ENCODE measurements around the gene DAAM1.

The DAAM1 gene

GRCh38 chr14:59215757-59216156 is 27.3 kb downstream of the DAAM1 start:
- ATAC-seq (ENCODE audit: low read depth) (no peak), DNase-seq (ENCODE audit: low spot score in 2 of 2) (no peak)
- Mint-ChIP-seq H3K27me3 (no peaks in the 10 kb centered on the region), H3K27ac (no peak overlapping the region), H3K9me3 (no peaks in the 10 kb centered on the region), H3K36me3 (peaks cover 7% of the 10 kb centered on the region), H3K4me1 (peaks cover 44% of the 10 kb centered on the region), H3K4me3 (no peak overlapping the region)

DNA sequence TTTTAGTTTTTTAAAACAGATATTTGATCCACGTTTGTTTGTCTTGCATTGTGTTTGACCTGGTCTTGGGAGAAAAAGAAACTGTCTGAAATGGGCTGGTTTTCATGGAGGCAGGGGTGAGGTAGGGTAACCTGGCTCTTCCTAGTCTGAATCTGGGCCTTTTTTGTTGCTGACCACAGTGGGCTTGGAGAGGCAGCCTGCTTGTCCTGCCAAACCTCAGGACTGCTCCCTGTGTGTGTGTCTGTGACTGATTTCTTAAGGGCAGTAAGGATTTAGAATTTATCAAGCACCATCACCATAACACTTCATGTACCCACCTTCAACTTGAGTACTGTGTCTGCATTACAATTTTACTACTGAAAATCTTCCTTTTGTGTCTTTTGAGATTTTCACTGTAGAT is 28.5 kb downstream of the DAAM1 start:
- Mint-ChIP-seq H3K27me3 (no peaks in the 10 kb centered on the region), H3K4me1 (peaks cover 48% of the 10 kb centered on the region), H3K4me3 (no peak overlapping the region), H3K9me3 (no peaks in the 10 kb centered on the region), H3K27ac (no peak overlapping the region), H3K36me3 (peaks cover 14% of the 10 kb centered on the region)
- no peak for ATAC-seq (ENCODE audit: low read depth)
- no peak for DNase-seq (ENCODE audit: low spot score in 2 of 2)

GRCh38 chr14:59221568-59221967 is 33.1 kb downstream of the DAAM1 start:
- DNase-seq (ENCODE audit: low spot score in 2 of 2) (no peak), ATAC-seq (ENCODE audit: low read depth) (no peak)
- peaks cover 44% of the 10 kb centered on the region for H3K4me1 Mint-ChIP-seq
- H3K27ac Mint-ChIP-seq = no peak overlapping the region
- H3K27me3 Mint-ChIP-seq = no peaks in the 10 kb centered on the region
- H3K4me3 Mint-ChIP-seq = no peak overlapping the region
- peaks cover 11% of the 10 kb centered on the region for H3K36me3 Mint-ChIP-seq
- no peaks in the 10 kb centered on the region for H3K9me3 Mint-ChIP-seq

- H3K27me3 Mint-ChIP-seq = no peaks in the 10 kb centered on the region
- no peak overlapping the region for H3K4me3 Mint-ChIP-seq
- DNase-seq (ENCODE audit: low spot score in 2 of 2) = no peak
- ATAC-seq (ENCODE audit: low read depth) = no peak
- peaks cover 11% of the 10 kb centered on the region for H3K36me3 Mint-ChIP-seq
- peaks cover 59% of the 10 kb centered on the region for H3K4me1 Mint-ChIP-seq
- H3K9me3 Mint-ChIP-seq = no peaks in the 10 kb centered on the region
- no peak overlapping the region for H3K27ac Mint-ChIP-seq
Observed at GRCh38 chr14:59224341-59224740, 35.9 kb downstream of the DAAM1 start.

DNA sequence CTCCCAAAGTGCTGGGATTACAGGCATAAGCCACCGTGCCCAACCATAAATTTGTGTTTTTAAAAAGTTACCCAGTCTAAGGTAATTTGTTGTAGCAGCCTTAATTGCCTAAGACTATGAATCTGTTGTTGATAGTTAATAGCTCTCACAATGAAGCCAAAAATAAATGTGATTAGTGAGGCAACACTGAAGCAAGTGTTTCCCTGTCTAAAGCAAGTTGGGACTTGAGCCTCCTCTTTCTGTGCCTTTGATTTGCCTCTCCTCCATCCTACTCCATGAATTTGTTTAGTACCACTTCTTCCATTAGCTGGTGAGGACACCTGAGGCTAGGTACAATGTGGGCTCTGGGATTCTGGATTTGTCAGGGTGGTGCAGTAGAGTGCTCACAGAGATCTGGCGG is 36.8 kb downstream of the DAAM1 start:
- no peak for DNase-seq (ENCODE audit: low spot score in 2 of 2)
- Mint-ChIP-seq H3K27me3 (no peaks in the 10 kb centered on the region), H3K9me3 (no peaks in the 10 kb centered on the region), H3K4me1 (peaks cover 61% of the 10 kb centered on the region), H3K4me3 (no peak overlapping the region), H3K27ac (no peak overlapping the region), H3K36me3 (peaks cover 11% of the 10 kb centered on the region)
- ATAC-seq (ENCODE audit: low read depth) = no peak

- DNase-seq (ENCODE audit: low spot score in 2 of 2) (no peak), ATAC-seq (ENCODE audit: low read depth) (no peak)
- Mint-ChIP-seq H3K9me3 (no peaks in the 10 kb centered on the region), H3K36me3 (peaks cover 5% of the 10 kb centered on the region), H3K27me3 (no peaks in the 10 kb centered on the region), H3K4me3 (no peak overlapping the region), H3K27ac (no peak overlapping the region), H3K4me1 (peaks cover 54% of the 10 kb centered on the region)
Observed at GRCh38 chr14:59228421-59228820, 40.0 kb downstream of the DAAM1 start.

GRCh38 chr14:59229653-59230406 is 41.4 kb downstream of the DAAM1 start:
- no peak overlapping the region for H3K4me3 Mint-ChIP-seq
- DNase-seq (ENCODE audit: low spot score in 2 of 2) = no peak
- peaks cover 63% of the 10 kb centered on the region for H3K4me1 Mint-ChIP-seq
- H3K27me3 Mint-ChIP-seq = no peaks in the 10 kb centered on the region
- peak overlapping the region; percentile 35 for H3K27ac Mint-ChIP-seq
- ATAC-seq (ENCODE audit: low read depth) = no peak
- H3K36me3 Mint-ChIP-seq = peaks cover 5% of the 10 kb centered on the region
- H3K9me3 Mint-ChIP-seq = peaks cover 2% of the 10 kb centered on the region

- Mint-ChIP-seq H3K27me3 (no peaks in the 10 kb centered on the region), H3K4me3 (no peak overlapping the region), H3K27ac (peak overlapping the region; percentile 38), H3K4me1 (peaks cover 59% of the 10 kb centered on the region), H3K9me3 (peaks cover 2% of the 10 kb centered on the region), H3K36me3 (peaks cover 5% of the 10 kb centered on the region)
- DNase-seq (ENCODE audit: low spot score in 2 of 2) (no peak), ATAC-seq (ENCODE audit: low read depth) (no peak)
Observed at GRCh38 chr14:59236195-59236594, 47.7 kb downstream of the DAAM1 start.

- H3K4me1 Mint-ChIP-seq = peaks cover 53% of the 10 kb centered on the region
- no peaks in the 10 kb centered on the region for H3K36me3 Mint-ChIP-seq
- no peak overlapping the region for H3K4me3 Mint-ChIP-seq
- DNase-seq (ENCODE audit: low spot score in 2 of 2) = no peak
- no peak for ATAC-seq (ENCODE audit: low read depth)
- H3K9me3 Mint-ChIP-seq = peaks cover 2% of the 10 kb centered on the region
- no peak overlapping the region for H3K27ac Mint-ChIP-seq
- H3K27me3 Mint-ChIP-seq = no peaks in the 10 kb centered on the region
Observed at GRCh38 chr14:59238216-59238615, 49.7 kb downstream of the DAAM1 start.

DNA sequence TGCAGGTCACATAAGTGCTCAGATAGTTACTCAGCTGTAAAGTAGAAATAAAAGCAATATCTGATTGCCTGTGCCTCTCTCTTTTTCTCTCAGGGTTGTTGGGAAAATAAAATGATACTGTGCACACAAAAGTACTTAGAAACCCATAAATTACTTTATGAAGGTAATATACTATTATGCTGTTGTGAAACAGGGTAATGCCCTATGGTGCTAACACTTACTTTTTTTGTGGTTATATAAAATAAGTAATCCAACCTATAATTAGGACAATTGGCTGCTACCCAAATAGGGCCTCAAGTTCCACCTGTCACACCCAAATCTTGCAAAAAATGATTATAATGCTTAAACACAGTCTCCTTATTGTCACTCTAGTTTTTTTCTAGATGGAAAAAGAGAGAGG is 50.6 kb downstream of the DAAM1 start:
- H3K27ac Mint-ChIP-seq = no peak overlapping the region
- no peak for ATAC-seq (ENCODE audit: low read depth)
- no peaks in the 10 kb centered on the region for H3K27me3 Mint-ChIP-seq
- no peak overlapping the region for H3K4me3 Mint-ChIP-seq
- H3K36me3 Mint-ChIP-seq = peaks cover 5% of the 10 kb centered on the region
- H3K4me1 Mint-ChIP-seq = peaks cover 53% of the 10 kb centered on the region
- no peaks in the 10 kb centered on the region for H3K9me3 Mint-ChIP-seq
- no peak for DNase-seq (ENCODE audit: low spot score in 2 of 2)

DNA sequence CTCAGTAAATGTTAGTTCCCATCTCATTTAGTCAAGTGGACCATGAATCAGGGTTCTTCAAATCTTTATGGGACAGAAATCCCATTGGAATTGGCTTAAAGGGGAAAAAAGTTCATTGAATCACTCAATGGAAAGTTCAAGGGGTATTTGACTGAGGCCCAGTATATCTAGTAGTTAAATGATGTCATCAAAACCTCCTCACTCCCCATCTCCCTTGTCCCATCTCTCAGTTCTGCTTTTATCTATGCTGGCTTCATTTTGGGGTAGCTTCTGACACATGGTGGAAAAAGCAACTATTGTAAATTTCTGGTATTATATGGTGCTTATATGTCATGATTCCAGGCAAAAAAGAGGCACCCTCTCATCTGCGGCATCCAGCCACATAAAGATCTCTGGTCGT is 51.9 kb downstream of the DAAM1 start:
- Mint-ChIP-seq H3K36me3 (peaks cover 7% of the 10 kb centered on the region), H3K27me3 (no peaks in the 10 kb centered on the region), H3K27ac (peak overlapping the region; percentile 58), H3K9me3 (no peaks in the 10 kb centered on the region), H3K4me3 (no peak overlapping the region), H3K4me1 (peaks cover 55% of the 10 kb centered on the region)
- DNase-seq (ENCODE audit: low spot score in 2 of 2) = no peak
- peak; percentile 79 for ATAC-seq (ENCODE audit: low read depth)

DNA sequence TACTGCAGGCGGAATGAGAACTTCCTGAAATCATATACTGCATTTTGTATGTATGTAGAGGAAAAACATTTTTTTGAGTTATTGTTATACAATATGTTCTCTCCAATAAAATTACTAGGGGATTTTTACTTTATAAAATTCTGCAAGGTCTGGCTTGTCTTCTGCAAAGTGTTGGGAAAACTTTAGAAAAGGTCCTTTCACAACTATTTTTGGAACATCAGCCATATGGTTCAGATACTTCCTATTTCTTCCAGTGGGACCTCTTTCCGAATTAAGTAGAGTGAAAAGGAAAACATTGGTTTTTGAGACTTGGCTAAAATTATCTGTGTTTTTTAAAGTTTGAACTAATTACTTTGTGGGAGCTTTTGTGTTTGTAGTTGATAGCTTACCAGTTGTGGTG is 52.7 kb downstream of the DAAM1 start:
- H3K4me3 Mint-ChIP-seq = no peak overlapping the region
- peaks cover 7% of the 10 kb centered on the region for H3K36me3 Mint-ChIP-seq
- DNase-seq (ENCODE audit: low spot score in 2 of 2) = no peak
- H3K27me3 Mint-ChIP-seq = no peaks in the 10 kb centered on the region
- H3K9me3 Mint-ChIP-seq = no peaks in the 10 kb centered on the region
- H3K27ac Mint-ChIP-seq = peak overlapping the region; percentile 58
- H3K4me1 Mint-ChIP-seq = peaks cover 59% of the 10 kb centered on the region
- ATAC-seq (ENCODE audit: low read depth) = no peak

DNA sequence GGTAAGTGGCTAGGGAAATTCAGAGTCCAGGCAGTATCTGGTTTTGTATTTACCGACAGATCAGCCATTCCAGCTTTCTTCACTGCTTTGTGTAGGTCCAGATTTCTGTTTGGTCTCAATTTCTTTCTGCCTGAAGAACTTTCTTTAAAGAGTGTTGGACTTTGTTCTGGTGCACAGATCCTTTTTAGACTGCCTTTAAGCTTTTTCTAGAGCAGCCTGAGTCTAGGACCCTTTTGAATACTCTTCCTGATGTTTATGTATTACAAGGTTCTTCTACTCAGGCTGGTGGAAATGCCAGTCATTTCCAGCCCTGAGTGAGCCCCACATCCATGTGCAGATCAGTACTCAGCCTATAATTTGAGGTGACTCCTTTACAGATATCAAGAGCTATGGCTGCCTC is 54.7 kb downstream of the DAAM1 start:
- DNase-seq (ENCODE audit: low spot score in 2 of 2) = no peak
- Mint-ChIP-seq H3K4me1 (peaks cover 51% of the 10 kb centered on the region), H3K9me3 (no peaks in the 10 kb centered on the region), H3K36me3 (peaks cover 7% of the 10 kb centered on the region), H3K4me3 (no peak overlapping the region), H3K27me3 (no peaks in the 10 kb centered on the region), H3K27ac (peak overlapping the region; percentile 81)
- ATAC-seq (ENCODE audit: low read depth) = no peak

DNA sequence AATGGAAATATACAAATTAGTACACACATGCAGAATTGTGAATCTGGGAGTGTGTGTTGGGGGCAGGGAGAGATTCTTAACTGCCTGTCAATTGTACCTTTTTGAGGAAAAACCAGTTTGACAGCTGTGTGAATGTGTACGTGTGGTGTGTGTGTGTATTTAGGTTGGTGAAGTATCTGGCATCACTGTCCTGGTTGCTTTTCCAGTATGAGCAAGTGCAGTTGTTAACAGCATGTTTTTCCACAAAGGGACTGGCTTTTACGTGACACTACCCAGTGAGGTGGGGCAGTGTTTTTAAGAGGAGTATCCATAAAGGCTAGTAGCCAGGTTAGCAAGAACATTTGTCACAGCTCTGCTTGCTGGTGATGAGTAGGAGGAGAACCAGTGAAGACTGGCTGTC is 56.1 kb downstream of the DAAM1 start:
- Mint-ChIP-seq H3K9me3 (no peaks in the 10 kb centered on the region), H3K27me3 (no peaks in the 10 kb centered on the region), H3K27ac (peak overlapping the region; percentile 78), H3K36me3 (peaks cover 9% of the 10 kb centered on the region), H3K4me3 (no peak overlapping the region), H3K4me1 (peaks cover 49% of the 10 kb centered on the region)
- DNase-seq (ENCODE audit: low spot score in 2 of 2) (no peak), ATAC-seq (ENCODE audit: low read depth) (no peak)

GRCh38 chr14:59245809-59246295 is 57.4 kb downstream of the DAAM1 start:
- Mint-ChIP-seq H3K4me3 (peak overlapping the region; percentile 53), H3K36me3 (peaks cover 9% of the 10 kb centered on the region), H3K4me1 (peaks cover 39% of the 10 kb centered on the region), H3K27ac (peak overlapping the region; percentile 78), H3K9me3 (no peaks in the 10 kb centered on the region), H3K27me3 (no peaks in the 10 kb centered on the region)
- DNase-seq (ENCODE audit: low spot score in 2 of 2) = no peak
- peak; percentile 78 for ATAC-seq (ENCODE audit: low read depth)

All from memory B cell (primary cell).